ENCODE measurements around the gene PCDH9. TPM values are rescaled to one million over a fixed set of nuclear protein-coding genes. Genes with fewer than 3 reads are reported as not detected.
"Not testable (repeated sequence)": the region's sequence is repeated elsewhere in the genome, so short reads cannot be mapped to it uniquely, and the experiment has no call there.

The PCDH9 gene
- total RNA-seq, 1 donor from 2014 or later = 33.8 TPM

DNA sequence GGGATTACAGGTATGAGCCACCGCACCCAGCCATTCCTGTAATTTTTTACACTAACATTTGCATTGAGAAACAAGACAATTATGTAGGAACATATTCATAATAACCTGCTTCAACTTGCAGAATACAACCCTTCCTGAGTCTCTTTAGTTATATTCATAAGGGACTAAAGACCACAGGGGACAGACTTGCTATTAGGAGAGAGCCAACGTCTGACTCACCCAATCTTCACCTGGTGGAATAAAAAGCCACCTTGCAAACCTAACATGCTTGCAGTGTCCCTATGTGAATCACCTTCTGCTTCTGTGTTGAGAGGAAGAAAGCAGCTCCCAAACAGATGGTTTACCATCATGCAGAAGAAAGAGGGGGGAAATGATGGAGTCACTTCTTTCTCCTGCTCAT, 456.1 kb downstream of the PCDH9 start:
- no peak for TF ChIP-seq CTCF (IDR thresholded peaks at IDR 0.05)
- no peak overlapping the region for H3K27ac Mint-ChIP-seq (ENCODE audit: unreplicated experiment)
- H3K9me3 Mint-ChIP-seq (ENCODE audit: unreplicated experiment) = peaks cover 3% of the 10 kb centered on the region

GRCh38 chr13:66765559-66765958, 464.6 kb downstream of the PCDH9 start:
- Mint-ChIP-seq H3K4me3 (ENCODE audit: unreplicated experiment) (no peak overlapping the region), H3K4me1 (ENCODE audit: unreplicated experiment) (no peaks in the 10 kb centered on the region), H3K36me3 (ENCODE audit: unreplicated experiment) (peaks cover 6% of the 10 kb centered on the region), H3K27me3 (ENCODE audit: unreplicated experiment) (no peaks in the 10 kb centered on the region), H3K27ac (ENCODE audit: unreplicated experiment) (no peak overlapping the region), H3K9me3 (ENCODE audit: unreplicated experiment) (peaks cover 10% of the 10 kb centered on the region)
- TF ChIP-seq CTCF (IDR thresholded peaks at IDR 0.05) = no peak
- DNase-seq (ENCODE audit: extremely low spot score, unreplicated experiment) = no peak

More for the DNA sequence above, 456.1 kb downstream of the PCDH9 start:
- Mint-ChIP-seq H3K4me3 (ENCODE audit: unreplicated experiment) (no peak overlapping the region), H3K36me3 (ENCODE audit: unreplicated experiment) (no peaks in the 10 kb centered on the region), H3K27me3 (ENCODE audit: unreplicated experiment) (no peaks in the 10 kb centered on the region), H3K4me1 (ENCODE audit: unreplicated experiment) (no peaks in the 10 kb centered on the region)
- DNase-seq (ENCODE audit: extremely low spot score, unreplicated experiment) = no peak

DNA sequence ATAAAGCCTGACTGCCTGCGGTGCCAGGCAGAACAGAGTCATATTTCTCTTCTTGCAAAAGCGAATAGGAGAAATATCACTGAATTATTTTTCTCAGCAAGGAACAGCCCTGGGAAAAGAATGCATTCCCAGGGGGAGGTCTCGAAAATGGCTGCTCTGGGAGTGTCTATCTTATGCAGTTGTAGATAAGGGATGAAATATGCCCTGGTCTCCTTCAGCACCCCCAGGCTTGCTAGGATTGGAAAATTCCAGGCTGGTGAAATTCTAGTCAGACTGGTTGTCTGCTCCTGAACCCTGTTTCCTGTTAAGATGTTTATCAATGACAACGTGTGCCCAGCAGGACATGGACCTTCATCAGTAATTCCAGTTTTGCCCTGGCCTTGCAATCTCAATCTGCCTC, 469.5 kb downstream of the PCDH9 start:
- DNase-seq (ENCODE audit: extremely low spot score, unreplicated experiment); H3K27ac Mint-ChIP-seq (ENCODE audit: unreplicated experiment); H3K4me3 Mint-ChIP-seq (ENCODE audit: unreplicated experiment); H3K27me3 Mint-ChIP-seq (ENCODE audit: unreplicated experiment); H3K4me1 Mint-ChIP-seq (ENCODE audit: unreplicated experiment): not testable (repeated sequence)
- Mint-ChIP-seq H3K36me3 (ENCODE audit: unreplicated experiment) (peaks cover 10% of the 10 kb centered on the region), H3K9me3 (ENCODE audit: unreplicated experiment) (peaks cover 18% of the 10 kb centered on the region)

DNA sequence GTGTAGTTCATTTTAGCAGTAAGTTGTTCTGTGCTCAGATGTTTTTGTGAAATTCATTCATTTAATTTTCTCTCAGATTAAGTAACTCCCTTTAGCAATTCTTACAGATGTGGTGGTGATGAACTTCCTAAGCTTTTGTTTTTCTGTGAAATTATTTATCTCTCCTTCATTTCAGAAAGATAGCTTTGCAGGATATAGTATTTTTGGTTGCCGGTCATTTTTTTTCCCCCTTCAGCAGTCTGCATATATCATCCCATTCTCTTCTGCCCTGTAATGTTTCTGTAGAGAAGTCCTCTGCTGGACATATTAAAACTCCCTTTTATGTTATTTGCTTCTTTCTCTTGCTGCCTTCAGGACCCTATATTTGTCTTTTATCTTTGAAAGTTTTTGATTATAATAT, 470.2 kb downstream of the PCDH9 start:
- H3K9me3 Mint-ChIP-seq (ENCODE audit: unreplicated experiment) = peaks cover 18% of the 10 kb centered on the region
- no peak overlapping the region for H3K27ac Mint-ChIP-seq (ENCODE audit: unreplicated experiment)
- peaks cover 10% of the 10 kb centered on the region for H3K36me3 Mint-ChIP-seq (ENCODE audit: unreplicated experiment)
- no peak for TF ChIP-seq CTCF (IDR thresholded peaks at IDR 0.05)
- no peak for DNase-seq (ENCODE audit: extremely low spot score, unreplicated experiment)
- no peaks in the 10 kb centered on the region for H3K27me3 Mint-ChIP-seq (ENCODE audit: unreplicated experiment)
- H3K4me1 Mint-ChIP-seq (ENCODE audit: unreplicated experiment) = no peaks in the 10 kb centered on the region
- no peak overlapping the region for H3K4me3 Mint-ChIP-seq (ENCODE audit: unreplicated experiment)

- DNase-seq (ENCODE audit: extremely low spot score, unreplicated experiment) = no peak
- no peaks in the 10 kb centered on the region for H3K36me3 Mint-ChIP-seq (ENCODE audit: unreplicated experiment)
- no peak overlapping the region for H3K27ac Mint-ChIP-seq (ENCODE audit: unreplicated experiment)
- H3K4me3 Mint-ChIP-seq (ENCODE audit: unreplicated experiment) = no peak overlapping the region
- no peaks in the 10 kb centered on the region for H3K4me1 Mint-ChIP-seq (ENCODE audit: unreplicated experiment)
- no peak for TF ChIP-seq CTCF (IDR thresholded peaks at IDR 0.05)
- no peaks in the 10 kb centered on the region for H3K27me3 Mint-ChIP-seq (ENCODE audit: unreplicated experiment)
- H3K9me3 Mint-ChIP-seq (ENCODE audit: unreplicated experiment) = peaks cover 6% of the 10 kb centered on the region
These were observed 478.4 kb downstream of the PCDH9 start for GRCh38 chr13:66751691-66752090.

DNA sequence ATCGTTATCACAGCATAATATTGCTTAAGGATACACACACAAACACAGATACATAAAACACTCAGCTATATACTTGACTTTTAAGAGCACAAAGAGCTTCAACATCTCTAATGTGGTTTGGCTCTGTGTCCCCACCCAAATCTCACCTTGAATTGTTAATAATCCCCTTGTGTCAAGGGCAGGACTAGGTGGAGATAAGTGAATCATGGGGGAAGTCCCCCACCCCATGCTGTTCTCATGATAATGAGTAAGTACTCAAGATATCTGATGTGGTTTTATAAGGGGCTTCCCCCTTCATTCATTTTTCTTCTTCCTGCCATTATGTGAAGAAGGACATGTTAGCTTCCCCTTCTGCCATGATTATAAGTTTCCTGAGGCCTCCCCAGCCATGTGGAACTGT, 481.4 kb downstream of the PCDH9 start:
- Mint-ChIP-seq H3K36me3 (ENCODE audit: unreplicated experiment) (no peaks in the 10 kb centered on the region), H3K4me3 (ENCODE audit: unreplicated experiment) (no peak overlapping the region), H3K4me1 (ENCODE audit: unreplicated experiment) (no peaks in the 10 kb centered on the region), H3K27me3 (ENCODE audit: unreplicated experiment) (no peaks in the 10 kb centered on the region), H3K9me3 (ENCODE audit: unreplicated experiment) (peaks cover 6% of the 10 kb centered on the region), H3K27ac (ENCODE audit: unreplicated experiment) (no peak overlapping the region)
- no peak for DNase-seq (ENCODE audit: extremely low spot score, unreplicated experiment)
- no peak for TF ChIP-seq CTCF (IDR thresholded peaks at IDR 0.05)
